ACC112 (cell line): Measurements from ENCODE around the gene MCC.
"Not testable (repeated sequence)": the region's sequence is repeated elsewhere in the genome, so short reads cannot be mapped to it uniquely, and the experiment has no call there.

Experiments
- H2AFZ ChIP-seq: fragments of 200-600 bp; sonication (generic); one replicate; pipeline ENCODE4 v1.6.0; 2017; ENCODE audit warnings: antibody characterized with exemption, low read length; ENCODE audit not compliant: unreplicated experiment
- H3K27ac ChIP-seq: fragments of 200-600 bp; sonication (generic); 2 replicates; pipeline ENCODE4 v1.5.1; 2014; ENCODE audit warnings: low read depth, mild to moderate bottlenecking, antibody characterized with exemption, low read length, moderate library complexity
- H3K27me3 ChIP-seq: fragments of 200-600 bp; sonication (generic); 2 replicates; pipeline ENCODE4 v1.6.1; 2014; ENCODE audit warnings: mild to moderate bottlenecking, antibody characterized with exemption, low read length, moderate library complexity, mixed read lengths; ENCODE audit not compliant: insufficient read depth
- H3K36me3 ChIP-seq: fragments of 200-600 bp; sonication (generic); 2 replicates; pipeline ENCODE4 v1.6.1; 2016; ENCODE audit warnings: mild to moderate bottlenecking, antibody characterized with exemption, low read length, moderate library complexity, mixed read lengths; ENCODE audit not compliant: insufficient read depth
- H3K4me1 ChIP-seq: fragments of 200-600 bp; sonication (generic); one replicate; pipeline ENCODE4 v1.6.1; 2016; ENCODE audit warnings: low read length, mixed read lengths; ENCODE audit not compliant: insufficient read depth, unreplicated experiment, control insufficient read depth
- H3K4me3 ChIP-seq: fragments of 200-600 bp; sonication (generic); 2 replicates; pipeline ENCODE4 v1.5.1; 2014; ENCODE audit warnings: mild to moderate bottlenecking, low read depth, low read length
- H3K79me2 ChIP-seq: fragments of 200-600 bp; sonication (generic); one replicate; pipeline ENCODE4 v1.6.0; 2016; ENCODE audit warnings: low read length; ENCODE audit not compliant: control insufficient read depth, unreplicated experiment, insufficient read depth

MCC gene

GRCh38 chr5:113085880-113086409 is 402.3 kb downstream of the MCC start:
- Histone ChIP-seq H3K4me1 (peaks cover 35% of the 10 kb centered on the region), H3K27ac (no peak overlapping the region), H2AFZ (no peak overlapping the region), H3K4me3 (no peak overlapping the region), H3K36me3 (no peaks in the 10 kb centered on the region), H3K27me3 (no peaks in the 10 kb centered on the region), H3K79me2 (no peaks in the 10 kb centered on the region)

DNA sequence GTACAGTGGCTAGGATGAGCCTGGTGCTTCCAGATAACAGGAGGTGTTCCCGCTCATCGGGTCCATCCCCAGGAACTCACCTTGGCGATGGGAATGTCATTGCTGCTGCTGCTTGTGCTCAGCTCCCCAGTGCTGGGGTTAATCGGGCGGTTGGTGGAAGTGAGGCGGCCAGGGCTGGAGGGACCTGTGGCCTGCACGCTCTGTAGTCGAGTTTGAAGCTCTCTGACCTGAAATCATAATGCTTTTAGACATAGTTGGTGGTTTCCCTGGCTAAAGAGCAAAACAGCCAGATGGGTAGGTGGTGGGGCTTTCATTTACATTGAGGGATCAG is 403.2 kb downstream of the MCC start:
- Histone ChIP-seq H2AFZ (no peak overlapping the region), H3K4me1 (peaks cover 31% of the 10 kb centered on the region), H3K79me2 (no peaks in the 10 kb centered on the region), H3K36me3 (no peaks in the 10 kb centered on the region), H3K27me3 (no peaks in the 10 kb centered on the region), H3K4me3 (no peak overlapping the region), H3K27ac (no peak overlapping the region)

DNA sequence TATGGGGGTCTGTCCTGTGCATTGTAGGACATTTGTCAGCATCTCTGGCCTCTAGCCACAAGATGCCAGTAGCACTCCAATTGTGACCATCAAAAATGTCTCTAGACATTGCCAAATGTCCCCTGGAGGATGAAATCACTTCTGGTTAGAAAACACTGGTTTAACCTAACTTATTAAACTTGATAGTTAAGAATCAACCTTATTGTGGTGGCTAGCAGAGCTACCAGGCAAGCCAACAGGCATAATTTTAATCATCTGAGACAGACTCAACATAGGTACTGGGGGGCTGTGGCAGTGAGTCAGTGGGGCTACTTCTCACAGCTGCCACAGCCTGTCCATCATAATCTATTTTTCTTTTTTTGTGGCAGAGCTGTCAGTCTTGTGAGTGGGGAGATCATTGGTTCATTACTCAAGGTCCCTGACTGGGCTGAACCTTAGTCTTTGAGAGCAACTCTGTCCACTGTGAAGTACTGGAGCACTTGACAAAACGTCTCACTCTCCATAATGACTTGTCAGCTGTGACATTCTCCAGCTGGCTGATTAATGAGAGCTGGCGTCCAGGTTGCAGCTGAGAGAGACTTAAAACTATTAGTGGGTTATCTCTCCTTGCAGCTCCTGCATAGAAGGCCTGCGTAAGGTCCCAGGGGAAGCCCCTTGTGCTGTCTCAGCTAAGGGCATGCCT is 403.7 kb downstream of the MCC start:
- no peak overlapping the region for H2AFZ ChIP-seq
- H3K27ac ChIP-seq = no peak overlapping the region
- H3K4me3 ChIP-seq = no peak overlapping the region
- no peaks in the 10 kb centered on the region for H3K27me3 ChIP-seq
- H3K4me1 ChIP-seq = peaks cover 26% of the 10 kb centered on the region
- H3K36me3 ChIP-seq = no peaks in the 10 kb centered on the region
- no peaks in the 10 kb centered on the region for H3K79me2 ChIP-seq

DNA sequence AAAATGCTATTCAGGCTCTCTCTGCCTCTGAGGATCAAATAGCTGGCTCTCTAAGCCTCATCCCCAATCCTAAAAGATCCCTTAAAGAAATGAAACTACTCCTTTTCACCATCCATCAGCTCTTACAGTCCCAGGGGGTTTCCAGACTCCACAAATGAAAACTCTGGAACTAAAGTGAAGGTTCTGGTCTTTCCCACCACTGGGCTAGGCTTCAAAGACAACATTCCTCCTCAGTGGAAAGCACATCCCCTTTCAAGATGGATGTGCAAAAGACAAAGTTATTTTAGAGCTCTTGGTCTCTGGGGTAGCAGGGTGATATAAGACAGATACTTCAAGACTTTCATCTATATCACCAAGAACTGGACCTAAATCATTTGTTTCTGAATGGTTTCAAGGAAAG is 404.8 kb downstream of the MCC start:
- no peaks in the 10 kb centered on the region for H3K36me3 ChIP-seq
- H3K79me2 ChIP-seq = no peaks in the 10 kb centered on the region
- no peak overlapping the region for H3K27ac ChIP-seq
- peaks cover 20% of the 10 kb centered on the region for H3K4me1 ChIP-seq
- H3K4me3 ChIP-seq = no peak overlapping the region
- H2AFZ ChIP-seq = no peak overlapping the region
- no peaks in the 10 kb centered on the region for H3K27me3 ChIP-seq

DNA sequence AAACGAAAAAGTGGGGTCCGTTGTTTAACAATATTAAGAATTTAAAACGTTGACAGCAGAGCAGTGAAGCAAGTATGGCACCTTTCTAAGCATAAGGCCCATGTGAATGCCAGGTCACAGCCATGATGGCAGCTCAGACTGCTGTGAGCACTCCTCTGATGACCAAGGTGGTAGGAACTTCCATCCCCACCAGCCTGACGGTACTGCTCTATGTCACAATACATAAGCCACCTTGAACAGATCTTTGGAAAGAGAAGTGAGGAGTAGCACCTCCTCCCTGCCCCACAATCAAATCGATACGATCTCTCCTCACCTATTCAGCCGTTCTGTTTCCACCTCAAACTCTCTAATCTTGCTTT is 405.7 kb downstream of the MCC start:
- Histone ChIP-seq H3K79me2 (no peaks in the 10 kb centered on the region), H3K4me3 (no peak overlapping the region), H3K27ac (peak overlapping the region; percentile 91), H3K4me1 (peaks cover 20% of the 10 kb centered on the region), H2AFZ (no peak overlapping the region), H3K27me3 (no peaks in the 10 kb centered on the region), H3K36me3 (no peaks in the 10 kb centered on the region)

- Histone ChIP-seq H3K79me2 (no peaks in the 10 kb centered on the region), H3K4me1 (peaks cover 20% of the 10 kb centered on the region), H2AFZ (peak overlapping the region; percentile 34), H3K27ac (peak overlapping the region; percentile 91), H3K4me3 (peak overlapping the region; percentile 49; the same call in 1 of the 2 replicates), H3K36me3 (no peaks in the 10 kb centered on the region), H3K27me3 (no peaks in the 10 kb centered on the region)
Observed at GRCh38 chr5:113081881-113082546, 406.2 kb downstream of the MCC start.

DNA sequence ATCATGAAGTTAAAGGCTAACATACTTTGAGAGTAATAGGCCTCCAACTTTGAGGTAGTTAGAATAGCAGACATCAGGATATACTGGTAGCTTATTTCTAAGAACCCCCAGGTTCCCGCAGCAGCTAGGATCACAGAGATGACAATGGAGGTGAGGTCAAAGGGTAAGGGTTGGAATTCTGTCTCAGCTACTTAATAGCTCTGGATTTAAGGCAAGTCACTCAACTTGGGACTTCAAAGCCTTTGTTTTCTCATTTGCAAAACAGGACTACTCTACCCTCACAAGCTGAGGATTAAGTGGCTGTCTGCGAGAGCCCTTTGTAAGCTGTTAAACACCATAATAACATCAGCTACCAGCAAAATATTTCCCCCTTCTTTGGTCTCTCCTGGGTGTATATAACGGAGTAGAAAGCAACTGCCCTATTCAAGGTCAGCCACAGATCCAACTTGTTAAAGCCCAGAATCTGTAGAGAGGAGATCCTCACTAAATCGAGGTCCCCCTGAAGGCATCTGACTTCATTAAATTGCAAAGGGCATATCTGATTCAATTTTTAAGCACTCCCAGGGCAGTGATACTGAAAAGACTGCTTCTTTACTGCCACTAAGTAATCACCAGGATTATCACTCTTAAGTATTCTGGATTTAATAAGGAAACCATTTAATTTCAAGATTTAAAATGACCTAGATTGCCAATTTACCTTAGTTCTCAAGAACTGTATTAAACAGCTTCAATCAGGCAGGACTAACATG is 407.0 kb downstream of the MCC start:
- Histone ChIP-seq H3K36me3 (no peaks in the 10 kb centered on the region), H3K4me3 (peak overlapping the region; percentile 49; the same call in 1 of the 2 replicates), H3K4me1 (peaks cover 20% of the 10 kb centered on the region)

DNA sequence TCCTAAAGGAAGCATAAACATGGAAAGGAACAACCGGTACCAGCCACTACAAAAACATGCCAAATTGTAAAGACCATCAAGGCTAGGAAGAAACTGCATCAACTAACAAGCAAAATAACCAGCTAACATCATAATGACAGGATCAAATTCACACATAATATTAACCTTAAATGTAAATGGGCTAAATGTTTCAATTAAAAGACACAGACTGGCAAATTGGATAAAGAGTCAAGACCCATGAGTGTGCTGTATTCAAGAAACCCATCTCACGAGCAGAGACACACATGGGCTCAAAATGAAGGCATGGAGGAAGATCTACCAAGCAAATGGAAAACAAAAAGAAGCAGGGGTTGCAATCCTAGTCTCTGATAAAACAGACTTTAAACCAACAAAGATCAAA is 411.6 kb downstream of the MCC start:
- not testable (repeated sequence) for H3K36me3 ChIP-seq, H2AFZ ChIP-seq, H3K27ac ChIP-seq, H3K79me2 ChIP-seq, H3K4me1 ChIP-seq, H3K27me3 ChIP-seq, H3K4me3 ChIP-seq

More for the DNA sequence above, 407.0 kb downstream of the MCC start:
- Histone ChIP-seq H3K27me3 (no peaks in the 10 kb centered on the region), H2AFZ (no peak overlapping the region), H3K27ac (peak overlapping the region; percentile 91), H3K79me2 (no peaks in the 10 kb centered on the region)

DNA sequence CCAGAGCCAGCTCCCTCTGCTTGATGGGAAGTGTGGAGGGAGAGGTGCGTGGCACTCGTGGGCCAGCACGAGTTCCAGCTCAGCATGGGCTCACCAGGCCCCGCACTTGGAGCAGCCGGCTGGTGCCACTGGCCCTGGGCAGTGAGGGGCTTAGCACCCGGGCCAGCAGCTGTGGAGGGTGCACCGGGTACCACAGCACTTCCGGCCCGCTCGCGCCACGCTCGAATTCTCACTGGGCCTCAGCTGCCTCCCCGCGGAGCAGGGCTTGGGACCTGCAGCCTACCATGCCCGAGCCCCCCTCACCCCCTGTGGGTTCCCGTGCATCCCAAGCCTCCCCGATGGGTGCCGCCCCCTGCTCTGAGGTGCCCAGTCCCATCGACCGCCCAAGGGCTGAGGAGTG is 413.2 kb downstream of the MCC start:
- Histone ChIP-seq H2AFZ (no peak overlapping the region), H3K27me3 (no peaks in the 10 kb centered on the region), H3K79me2 (no peaks in the 10 kb centered on the region), H3K4me1 (no peaks in the 10 kb centered on the region), H3K4me3 (no peak overlapping the region), H3K36me3 (no peaks in the 10 kb centered on the region), H3K27ac (no peak overlapping the region)

DNA sequence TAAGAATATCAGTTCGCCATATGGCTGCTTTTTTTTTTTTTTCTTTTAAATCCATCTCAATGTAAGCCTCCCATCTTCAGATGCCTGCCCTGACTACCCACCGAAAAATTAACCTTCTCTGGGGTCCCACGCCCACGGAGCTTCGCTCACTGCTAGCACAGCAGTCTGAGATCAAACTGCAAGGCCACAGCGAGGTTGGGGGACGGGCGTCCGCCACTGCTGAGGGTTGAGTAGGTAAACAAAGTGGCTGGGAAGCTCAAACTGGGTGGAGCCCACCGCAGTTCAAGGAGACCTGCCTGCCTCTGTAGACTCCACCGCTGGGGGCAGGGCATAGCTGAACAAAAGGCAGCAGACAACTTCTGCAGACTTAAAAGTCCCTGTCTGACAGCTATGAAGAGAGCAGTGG is 414.6 kb downstream of the MCC start:
- H3K4me3 ChIP-seq, H3K27me3 ChIP-seq, H3K36me3 ChIP-seq, H3K79me2 ChIP-seq, H3K4me1 ChIP-seq, H2AFZ ChIP-seq, H3K27ac ChIP-seq: not testable (repeated sequence)
